Measurements from ENCODE around the gene MTF1. TPM values are rescaled to one million over a fixed set of nuclear protein-coding genes. Genes with fewer than 3 reads are reported as not detected.
"Not testable (repeated sequence)": the region's sequence is repeated elsewhere in the genome, so short reads cannot be mapped to it uniquely, and the experiment has no call there.

The MTF1 gene
- 10 to 100 TPM; 28.1 to 31.2 TPM for total RNA-seq
- 8.4 TPM for polyA plus RNA-seq (2013, experiment 1 of 2)
- polyA plus RNA-seq (2013, experiment 2 of 2) = 11.4 TPM
- 19.5 to 113 (median 39.9) reads per million in 172 experiments for total RNA-seq

DNA sequence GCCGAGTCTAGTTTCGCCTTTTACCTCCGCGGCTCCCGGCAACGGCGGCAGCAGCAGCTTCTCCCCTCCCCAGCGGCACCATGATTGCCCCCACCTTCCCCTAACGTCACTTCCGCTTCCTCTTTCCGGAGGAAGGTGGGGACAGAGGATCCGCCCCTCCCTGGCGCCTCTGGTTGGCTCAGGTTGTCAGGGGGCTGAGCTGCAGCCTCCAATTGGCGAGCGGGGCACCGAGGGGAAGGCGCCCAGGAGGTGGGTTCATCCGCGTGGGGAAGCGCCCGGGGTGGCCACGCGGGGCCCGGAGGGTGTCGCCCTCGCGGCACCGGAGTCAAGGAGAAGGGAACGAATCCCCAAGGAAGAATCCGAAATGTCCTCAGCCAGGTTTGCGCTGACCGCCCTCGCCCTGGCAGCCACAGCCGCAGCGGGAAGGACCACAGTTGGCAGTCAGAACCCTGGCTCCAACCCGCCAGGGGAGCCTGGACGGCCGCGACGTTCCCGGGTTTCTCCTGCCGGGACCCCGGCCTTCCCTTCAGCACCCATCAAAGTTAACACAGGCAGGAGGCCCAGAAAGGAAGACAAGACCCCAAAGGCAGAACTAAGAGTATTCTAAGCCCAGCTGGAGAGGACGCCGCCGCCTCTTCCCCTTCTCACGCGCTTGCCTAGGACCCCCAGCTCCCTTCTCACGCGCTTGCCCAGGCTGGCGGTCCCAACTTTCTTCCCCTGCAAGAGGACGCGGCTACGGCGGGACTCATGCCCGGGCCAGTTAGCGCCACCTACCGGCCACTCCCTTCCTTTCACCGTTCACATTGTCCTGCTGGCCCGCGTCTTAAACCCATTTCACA, at the start of gene MTF1:
TSS of gene MTF1 (minus strand) at position 86 of the 839 bp plus-strand sequence. CDS start 1,934 bp downstream, outside the sequence.
- intact Hi-C loops (cut with DNase I, micrococcal nuclease) = loop anchor here (1.0 to 5.0 kb wide), 9 partner anchors 48 to 1772 kb away; partner anchors contain the start of genes CDCA8 (in 2 of the 2), GNL2 (in 2 of the 2), ADPRS (in 1 of the 2) and DNALI1 (in 1 of the 2)
- H3K36me3 ChIP-seq (ENCODE audit: insufficient read depth, low read length) = peaks cover 20% of the 10 kb centered on the region
- peak within 1 kb of the TSS; percentile 87 for H3K27ac Mint-ChIP-seq
- DNase-seq = peak; percentile 91 to 99 (median 95)
- ChIA-PET CTCF (interaction anchor here (0.9 to 1.7 kb wide), 12 partner anchors 10 to 372 kb away, joined by 3 to 13 read pairs (median 3); partner anchors contain the start of genes C1orf122, CDCA8 and YRDC), POLR2A (interaction anchor here (0.8 to 2.3 kb wide), 16 partner anchors 9 to 1879 kb away, joined by 3 to 32 read pairs (median 4); partner anchors contain the start of genes C1orf122, CDCA8, MEAF6 and PPIE)
- peak; percentile 98 for ATAC-seq (ENCODE audit: poor library complexity)
- H3K27me3 ChIP-seq (ENCODE audit: control insufficient read depth in 1 of 2, insufficient read depth in 2 of 2, low read length in 2 of 2) = no peaks in the 10 kb centered on the region
- H3K4me1 Mint-ChIP-seq (ENCODE audit: low read depth) = peaks cover 41% of the 10 kb centered on the region
- peak within 1 kb of the TSS; percentile 88 for H3K4me3 ChIP-seq (ENCODE audit: low read length)
- peaks cover 56% of the 10 kb centered on the region for H3K36me3 Mint-ChIP-seq (ENCODE audit: low read depth)
- peak within 1 kb of the TSS; percentile 98 for H3K4me3 Mint-ChIP-seq
- no peaks in the 10 kb centered on the region for H3K27me3 Mint-ChIP-seq
- H3K27ac ChIP-seq (ENCODE audit: low read depth in 1 of 2, low read length in 2 of 2) = peak within 1 kb of the TSS; percentile 81 to 91
- H3K9me3 Mint-ChIP-seq = no peaks in the 10 kb centered on the region
- TF ChIP-seq, protein P1, sequence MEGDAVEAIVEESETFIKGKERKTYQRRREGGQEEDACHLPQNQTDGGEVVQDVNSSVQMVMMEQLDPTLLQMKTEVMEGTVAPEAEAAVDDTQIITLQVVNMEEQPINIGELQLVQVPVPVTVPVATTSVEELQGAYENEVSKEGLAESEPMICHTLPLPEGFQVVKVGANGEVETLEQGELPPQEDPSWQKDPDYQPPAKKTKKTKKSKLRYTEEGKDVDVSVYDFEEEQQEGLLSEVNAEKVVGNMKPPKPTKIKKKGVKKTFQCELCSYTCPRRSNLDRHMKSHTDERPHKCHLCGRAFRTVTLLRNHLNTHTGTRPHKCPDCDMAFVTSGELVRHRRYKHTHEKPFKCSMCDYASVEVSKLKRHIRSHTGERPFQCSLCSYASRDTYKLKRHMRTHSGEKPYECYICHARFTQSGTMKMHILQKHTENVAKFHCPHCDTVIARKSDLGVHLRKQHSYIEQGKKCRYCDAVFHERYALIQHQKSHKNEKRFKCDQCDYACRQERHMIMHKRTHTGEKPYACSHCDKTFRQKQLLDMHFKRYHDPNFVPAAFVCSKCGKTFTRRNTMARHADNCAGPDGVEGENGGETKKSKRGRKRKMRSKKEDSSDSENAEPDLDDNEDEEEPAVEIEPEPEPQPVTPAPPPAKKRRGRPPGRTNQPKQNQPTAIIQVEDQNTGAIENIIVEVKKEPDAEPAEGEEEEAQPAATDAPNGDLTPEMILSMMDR (IDR thresholded peaks at IDR 0.05) = peak; percentile 91
- H3K9me3 ChIP-seq (ENCODE audit: control insufficient read depth in 1 of 2, insufficient read depth in 1 of 2, low read length in 2 of 2) = no peaks in the 10 kb centered on the region
- H3K4me1 ChIP-seq (ENCODE audit: insufficient read depth, low read length) = peaks cover 18% of the 10 kb centered on the region

DNA sequence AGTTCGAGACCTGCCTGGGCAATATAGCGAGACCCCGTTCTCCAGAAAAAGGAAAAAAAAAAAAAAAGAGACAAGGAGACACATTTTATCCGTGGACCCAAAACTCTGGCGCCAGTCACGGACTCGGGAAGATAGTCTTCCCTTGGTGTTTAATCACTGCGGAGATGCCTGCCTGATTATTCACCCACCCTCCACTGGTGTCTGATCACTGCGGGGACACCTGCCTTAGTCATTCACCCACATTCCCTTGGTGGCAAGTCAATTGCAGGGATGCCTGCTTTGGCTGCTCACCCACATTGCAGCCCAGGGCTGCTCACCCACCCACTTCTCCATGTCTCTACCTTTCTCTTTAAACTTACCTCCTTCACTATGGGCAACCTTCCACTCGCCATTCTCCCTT, 49.1 kb upstream of the MTF1 start:
- DNase-seq; H3K36me3 ChIP-seq (ENCODE audit: insufficient read depth, low read length); H3K36me3 Mint-ChIP-seq (ENCODE audit: low read depth); H3K9me3 Mint-ChIP-seq; H3K4me1 Mint-ChIP-seq (ENCODE audit: low read depth); CTCF ChIA-PET; H3K27me3 ChIP-seq (ENCODE audit: control insufficient read depth in 1 of 2, insufficient read depth in 2 of 2, low read length in 2 of 2); H3K27me3 Mint-ChIP-seq; H3K4me3 Mint-ChIP-seq; H3K27ac ChIP-seq (ENCODE audit: low read depth in 1 of 2, low read length in 2 of 2); H3K4me1 ChIP-seq (ENCODE audit: insufficient read depth, low read length); H3K4me3 ChIP-seq (ENCODE audit: low read length); intact Hi-C loops (cut with DNase I, micrococcal nuclease); ATAC-seq (ENCODE audit: poor library complexity); POLR2A ChIA-PET; H3K27ac Mint-ChIP-seq: not testable (repeated sequence)
- H3K9me3 ChIP-seq (ENCODE audit: control insufficient read depth in 1 of 2, insufficient read depth in 1 of 2, low read length in 2 of 2) = peaks cover 9 to 19% of the 10 kb centered on the region in 2 experiments

DNA sequence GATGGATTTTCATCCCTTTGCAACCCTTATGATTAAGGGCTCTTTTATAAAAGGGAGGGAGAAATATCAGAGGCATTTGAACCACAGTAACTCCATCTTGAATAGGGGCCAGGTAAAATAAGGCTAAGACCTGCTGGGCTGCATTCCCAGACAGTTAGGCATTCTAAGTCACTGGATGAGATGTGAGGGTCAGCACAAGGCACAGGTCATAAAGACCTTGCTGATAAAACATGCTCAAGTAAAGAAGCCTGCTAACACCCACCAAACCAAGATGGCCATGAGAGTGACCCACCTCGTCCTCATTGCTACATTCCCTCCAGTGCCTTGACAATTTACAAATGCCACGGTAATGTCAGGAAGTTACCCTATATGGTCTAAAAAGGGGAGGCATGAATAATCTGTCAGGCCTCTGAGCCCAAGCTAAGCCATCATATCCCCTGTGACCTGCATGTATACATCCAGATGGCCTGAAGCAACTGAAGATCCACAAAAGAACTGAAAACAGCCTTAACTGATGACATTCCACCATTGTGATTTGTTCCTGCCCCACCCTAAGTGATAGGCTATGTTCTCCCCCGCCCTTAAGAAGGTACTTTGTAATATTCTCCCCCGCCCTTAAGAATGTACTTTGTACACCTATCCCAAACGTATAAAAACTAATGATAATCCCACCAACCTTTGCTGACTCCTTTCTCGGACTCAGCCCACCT, 48.2 kb upstream of the MTF1 start:
- intact Hi-C loops (cut with DNase I, micrococcal nuclease); H3K4me3 ChIP-seq (ENCODE audit: low read length); DNase-seq; H3K4me1 ChIP-seq (ENCODE audit: insufficient read depth, low read length); H3K27ac ChIP-seq (ENCODE audit: low read depth in 1 of 2, low read length in 2 of 2); H3K27ac Mint-ChIP-seq; H3K36me3 ChIP-seq (ENCODE audit: insufficient read depth, low read length); POLR2A ChIA-PET; H3K36me3 Mint-ChIP-seq (ENCODE audit: low read depth); H3K4me1 Mint-ChIP-seq (ENCODE audit: low read depth); ATAC-seq (ENCODE audit: poor library complexity); H3K27me3 ChIP-seq (ENCODE audit: control insufficient read depth in 1 of 2, insufficient read depth in 2 of 2, low read length in 2 of 2); CTCF ChIA-PET; H3K4me3 Mint-ChIP-seq; H3K9me3 Mint-ChIP-seq; H3K27me3 Mint-ChIP-seq: not testable (repeated sequence)
- H3K9me3 ChIP-seq (ENCODE audit: control insufficient read depth in 1 of 2, insufficient read depth in 1 of 2, low read length in 2 of 2) = peaks cover 9 to 15% of the 10 kb centered on the region in 2 experiments

DNA sequence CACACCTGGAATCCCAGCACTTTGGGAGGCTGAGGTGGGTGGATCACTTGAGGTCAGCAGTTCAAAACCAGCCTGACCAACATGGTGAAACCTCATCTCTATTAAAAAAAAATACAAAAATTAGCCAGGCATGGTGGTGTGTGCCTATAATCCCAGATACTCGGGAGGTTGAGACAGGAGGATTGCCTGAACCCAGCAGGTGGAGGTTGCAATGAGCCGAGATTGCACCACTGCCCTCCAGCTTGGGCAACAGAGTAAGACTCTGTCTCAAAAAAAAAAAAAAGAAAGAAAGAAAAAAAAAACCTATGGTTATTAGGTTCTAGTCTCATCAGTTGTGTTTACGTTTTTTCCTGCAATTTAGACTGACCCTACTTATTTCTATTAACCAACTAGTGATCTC, 47.2 kb upstream of the MTF1 start:
- H3K36me3 ChIP-seq (ENCODE audit: insufficient read depth, low read length); ATAC-seq (ENCODE audit: poor library complexity); H3K27me3 ChIP-seq (ENCODE audit: control insufficient read depth in 1 of 2, insufficient read depth in 2 of 2, low read length in 2 of 2); H3K27ac ChIP-seq (ENCODE audit: low read depth in 1 of 2, low read length in 2 of 2); H3K4me1 Mint-ChIP-seq (ENCODE audit: low read depth); H3K9me3 Mint-ChIP-seq; POLR2A ChIA-PET; H3K4me1 ChIP-seq (ENCODE audit: insufficient read depth, low read length); DNase-seq; CTCF ChIA-PET; intact Hi-C loops (cut with DNase I, micrococcal nuclease); H3K4me3 Mint-ChIP-seq; H3K27me3 Mint-ChIP-seq; H3K27ac Mint-ChIP-seq; H3K4me3 ChIP-seq (ENCODE audit: low read length); H3K36me3 Mint-ChIP-seq (ENCODE audit: low read depth): not testable (repeated sequence)
- H3K9me3 ChIP-seq (ENCODE audit: control insufficient read depth in 1 of 2, insufficient read depth in 1 of 2, low read length in 2 of 2) = peaks cover 9 to 15% of the 10 kb centered on the region in 2 experiments

Measured in CD4-positive, alpha-beta T cell (primary cell).